Activated CD4-positive, alpha-beta memory T cell treated with anti-CD3 and anti-CD28 coated beads, Interleukin-2, amount 10 ng/mL, durations not matched to agents 7 days and 5 days (primary cell): ENCODE measurements around the gene SIRT2. TPM values are rescaled to one million over a fixed set of nuclear protein-coding genes. Genes with fewer than 3 reads are reported as not detected.
"Not testable (repeated sequence)": the region's sequence is repeated elsewhere in the genome, so short reads cannot be mapped to it uniquely, and the experiment has no call there.

Experiments
- CTCF ChIA-PET: fragments of 350-600 bp; sonication (Branson Sonifier 250); formaldehyde crosslinking; loops from one replicate; lab custom pipeline; 2021; ENCODE audit warnings: antibody characterized with exemption, inconsistent platforms; lab: Charles Lee
- POLR2A ChIA-PET: fragments of 350-600 bp; sonication (Branson Sonifier 250); formaldehyde crosslinking; loops from one replicate; lab custom pipeline; 2021; ENCODE audit warnings: antibody characterized with exemption; lab: Charles Lee
- DNase-seq: peaks from one replicate; pipeline ENCODE4 v3.0.0-alpha.2; 2020
- H3K27ac Mint-ChIP-seq: one replicate; pipeline ENCODE4 v1.8.0; 2021; ENCODE audit warnings: mild to moderate bottlenecking, mixed read lengths
- H3K27me3 Mint-ChIP-seq: one replicate; pipeline ENCODE4 v1.8.0; 2021; ENCODE audit warnings: mixed read lengths
- H3K36me3 Mint-ChIP-seq: one replicate; pipeline ENCODE4 v1.8.0; 2021; ENCODE audit warnings: low read depth, mixed read lengths
- H3K4me1 Mint-ChIP-seq: one replicate; pipeline ENCODE4 v1.8.0; 2021; ENCODE audit warnings: mixed read lengths
- H3K4me3 Mint-ChIP-seq: one replicate; pipeline ENCODE4 v1.8.0; 2021; ENCODE audit warnings: mild to moderate bottlenecking, mixed read lengths
- H3K9me3 Mint-ChIP-seq: one replicate; pipeline ENCODE4 v1.8.0; 2021; ENCODE audit warnings: mixed read lengths
- total RNA-seq, 2 experiments: library from RNA; stranded (reverse); gene quantifications; one replicate each; pipeline ENCODE4 v1.2.3, GENCODE V29; 2021

SIRT2 gene
- 10 to 100 TPM; 51.4 to 53.2 TPM for total RNA-seq

GRCh38 chr19:38899447-38900201 is at the start of gene SIRT2, which contains the start of gene NFKBIB:
TSS of gene SIRT2 (minus strand) at chr19:38899618. CDS start at chr19:38899521, 97 bp downstream.
TSS of gene NFKBIB (plus strand) at chr19:38899969. CDS start at chr19:38900033, 64 bp downstream.
- Mint-ChIP-seq H3K27me3 (no peaks in the 10 kb centered on the region), H3K4me1 (peaks cover 48% of the 10 kb centered on the region), H3K36me3 (peaks cover 27% of the 10 kb centered on the region), H3K4me3 (peak within 1 kb of the TSS; percentile 98), H3K27ac (peak within 1 kb of the TSS; percentile 89), H3K9me3 (peaks cover 2% of the 10 kb centered on the region)
- ChIA-PET CTCF (interaction anchor here (1.0 to 3.5 kb wide), 5 partner anchors 12 to 497 kb away, joined by 3 to 62 read pairs (median 8); partner anchors contain the start of genes ECH1, FAM98C, MRPS12 and SARS2), POLR2A (interaction anchor here (1.0 to 2.0 kb wide), 13 partner anchors 12 to 525 kb away, joined by 3 to 22 read pairs (median 5); partner anchors contain the start of genes ECH1, HNRNPL, MRPS12 and PSMD8)
- DNase-seq: peak; percentile 100

DNA sequence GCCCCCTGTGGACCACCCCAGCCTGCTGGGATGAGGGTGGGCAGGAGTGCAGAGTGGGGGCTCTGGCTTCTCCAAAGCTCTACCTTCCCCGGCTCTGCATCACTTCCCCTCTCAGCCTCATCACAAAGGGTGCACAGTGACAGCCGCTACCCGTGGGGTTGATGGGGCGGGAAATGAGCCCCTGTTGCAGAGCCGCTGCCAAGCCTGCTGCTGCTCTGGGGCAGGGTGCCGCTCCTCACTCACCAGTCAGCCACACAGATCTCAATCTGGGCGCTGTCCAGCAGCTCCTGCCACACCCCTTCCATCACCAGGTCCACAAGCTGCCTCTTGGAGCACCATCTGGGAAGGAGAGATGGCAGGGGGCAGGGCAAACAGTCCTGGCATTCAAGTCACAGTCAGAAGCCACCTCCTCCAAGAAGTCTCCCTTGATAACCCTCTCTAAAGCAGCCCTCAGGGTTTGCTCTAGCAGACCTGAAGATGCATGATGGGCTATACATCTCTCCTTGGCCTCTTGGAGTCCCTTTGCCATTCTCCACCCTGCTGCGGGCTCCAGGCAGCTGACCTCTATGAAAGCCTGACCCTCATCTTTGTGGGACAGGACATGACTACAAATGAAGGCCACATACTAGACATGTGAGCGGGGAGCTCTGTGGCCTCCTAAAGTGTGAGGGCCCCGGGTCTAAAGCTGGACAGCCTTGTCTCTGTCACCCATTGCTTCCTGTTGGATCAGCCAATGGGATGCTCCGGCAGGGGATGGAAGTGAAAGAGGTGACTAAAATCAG is 47.0 kb upstream of the SIRT2 start:
- Mint-ChIP-seq H3K27me3 (peaks cover 21% of the 10 kb centered on the region), H3K4me3 (no peak overlapping the region), H3K36me3 (no peaks in the 10 kb centered on the region), H3K27ac (no peak overlapping the region), H3K4me1 (peaks cover 21% of the 10 kb centered on the region), H3K9me3 (no peaks in the 10 kb centered on the region)
- no peak for DNase-seq
- CTCF ChIA-PET: no interaction called here
- POLR2A ChIA-PET: no interaction called here

DNA sequence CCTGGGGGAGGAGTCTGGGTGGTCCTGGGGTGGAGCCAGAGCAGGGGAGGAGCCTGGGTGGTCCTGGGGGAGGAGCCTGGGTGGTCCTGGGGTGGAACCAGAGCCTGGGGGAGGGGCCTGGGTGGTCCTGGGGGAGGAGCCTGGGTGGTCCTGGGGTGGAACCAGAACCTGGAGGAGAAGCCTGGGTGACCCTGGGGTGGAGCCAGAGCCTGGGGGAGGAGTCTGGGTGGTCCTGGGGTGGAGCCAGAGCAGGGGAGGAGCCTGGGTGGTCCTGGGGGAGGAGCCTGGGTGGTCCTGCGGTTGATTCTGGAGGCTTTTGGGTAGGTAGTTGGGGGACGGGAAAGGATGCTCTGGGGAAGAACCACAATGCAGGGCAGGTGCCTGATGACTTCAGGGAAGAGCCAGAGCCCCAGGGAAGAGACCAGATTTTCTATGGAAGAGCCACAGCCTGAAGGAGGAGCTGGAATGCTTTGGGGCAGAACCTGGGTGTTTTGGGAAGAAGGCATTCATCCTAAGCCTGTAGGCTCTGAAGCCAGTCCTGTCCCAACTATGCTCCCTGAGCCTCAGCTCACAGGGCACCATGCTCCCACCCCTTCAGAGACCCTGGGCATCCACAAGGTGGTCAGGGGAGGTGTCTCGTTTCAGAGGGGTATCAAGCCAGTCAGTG is 46.3 kb upstream of the SIRT2 start:
- Mint-ChIP-seq H3K36me3 (no peaks in the 10 kb centered on the region), H3K27ac (no peak overlapping the region), H3K27me3 (peaks cover 24% of the 10 kb centered on the region), H3K4me3 (no peak overlapping the region), H3K4me1 (peaks cover 27% of the 10 kb centered on the region), H3K9me3 (no peaks in the 10 kb centered on the region)
- ChIA-PET CTCF (no interaction called here), POLR2A (no interaction called here)
- no peak for DNase-seq

GRCh38 chr19:38944981-38945506 is 45.6 kb upstream of the SIRT2 start:
- ChIA-PET CTCF (interaction anchor here (1.5 kb wide), 1 partner anchor 14 kb away, joined by 5 read pairs; no protein-coding TSS in a partner anchor), POLR2A (no interaction called here)
- no peak overlapping the region for H3K4me3 Mint-ChIP-seq

GRCh38 chr19:38942471-38943181 is 43.2 kb upstream of the SIRT2 start:
- Mint-ChIP-seq H3K36me3 (no peaks in the 10 kb centered on the region), H3K4me3 (no peak overlapping the region), H3K27ac (no peak overlapping the region), H3K4me1 (peaks cover 25% of the 10 kb centered on the region), H3K9me3 (no peaks in the 10 kb centered on the region), H3K27me3 (peaks cover 20% of the 10 kb centered on the region)
- ChIA-PET CTCF (no interaction called here), POLR2A (no interaction called here)
- DNase-seq: no peak

More at GRCh38 chr19:38944981-38945506, 45.6 kb upstream of the SIRT2 start:
- peaks cover 30% of the 10 kb centered on the region for H3K4me1 Mint-ChIP-seq
- H3K9me3 Mint-ChIP-seq: no peaks in the 10 kb centered on the region
- peaks cover 28% of the 10 kb centered on the region for H3K27me3 Mint-ChIP-seq
- DNase-seq: no peak
- no peak overlapping the region for H3K27ac Mint-ChIP-seq
- no peaks in the 10 kb centered on the region for H3K36me3 Mint-ChIP-seq

GRCh38 chr19:38941979-38942378 is 42.6 kb upstream of the SIRT2 start:
- ChIA-PET POLR2A (no interaction called here), CTCF (no interaction called here)
- peaks cover 25% of the 10 kb centered on the region for H3K4me1 Mint-ChIP-seq
- no peak for DNase-seq
- no peak overlapping the region for H3K4me3 Mint-ChIP-seq
- H3K9me3 Mint-ChIP-seq: no peaks in the 10 kb centered on the region
- H3K27me3 Mint-ChIP-seq: peaks cover 20% of the 10 kb centered on the region
- H3K36me3 Mint-ChIP-seq: no peaks in the 10 kb centered on the region
- H3K27ac Mint-ChIP-seq: no peak overlapping the region

- DNase-seq, H3K9me3 Mint-ChIP-seq, H3K4me3 Mint-ChIP-seq, H3K36me3 Mint-ChIP-seq, H3K27ac Mint-ChIP-seq, CTCF ChIA-PET: not testable (repeated sequence)
- peaks cover 25% of the 10 kb centered on the region for H3K4me1 Mint-ChIP-seq
- POLR2A ChIA-PET: interaction anchor here (1.2 kb wide), 1 partner anchor 11 kb away, joined by 3 read pairs; no protein-coding TSS in a partner anchor
- peaks cover 20% of the 10 kb centered on the region for H3K27me3 Mint-ChIP-seq
These were observed 42.0 kb upstream of the SIRT2 start for GRCh38 chr19:38941466-38941865.

DNA sequence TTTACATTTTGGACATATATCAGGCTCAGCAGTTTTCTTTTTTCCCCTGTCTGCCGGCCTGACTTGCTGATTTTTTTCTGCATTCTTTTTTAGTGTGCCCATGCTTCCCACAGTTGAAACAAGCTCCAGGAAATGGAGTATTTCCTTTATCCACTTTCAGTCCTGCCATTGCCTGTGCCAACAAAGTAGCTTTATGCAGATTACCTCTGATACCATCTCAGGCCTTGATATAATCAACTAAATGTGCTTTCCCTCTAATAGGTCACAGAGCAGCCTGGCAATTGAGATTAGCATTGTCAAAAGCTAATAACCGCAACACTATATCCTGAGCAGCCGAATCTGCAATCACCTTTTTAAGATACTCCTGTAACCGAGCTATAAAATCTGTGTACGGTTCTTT is 40.5 kb upstream of the SIRT2 start:
- H3K4me3 Mint-ChIP-seq: no peak overlapping the region
- no peak for DNase-seq
- no peak overlapping the region for H3K27ac Mint-ChIP-seq
- peaks cover 20% of the 10 kb centered on the region for H3K27me3 Mint-ChIP-seq
- H3K9me3 Mint-ChIP-seq: no peaks in the 10 kb centered on the region
- ChIA-PET POLR2A (interaction anchor here (1.8 kb wide), 1 partner anchor 9 kb away, joined by 6 read pairs; the partner anchor contains the start of genes MRPS12 and SARS2), CTCF (interaction anchor here (1.6 kb wide), 1 partner anchor 9 kb away, joined by 18 read pairs; the partner anchor contains the start of genes MRPS12 and SARS2)
- peaks cover 6% of the 10 kb centered on the region for H3K36me3 Mint-ChIP-seq
- peaks cover 25% of the 10 kb centered on the region for H3K4me1 Mint-ChIP-seq

DNA sequence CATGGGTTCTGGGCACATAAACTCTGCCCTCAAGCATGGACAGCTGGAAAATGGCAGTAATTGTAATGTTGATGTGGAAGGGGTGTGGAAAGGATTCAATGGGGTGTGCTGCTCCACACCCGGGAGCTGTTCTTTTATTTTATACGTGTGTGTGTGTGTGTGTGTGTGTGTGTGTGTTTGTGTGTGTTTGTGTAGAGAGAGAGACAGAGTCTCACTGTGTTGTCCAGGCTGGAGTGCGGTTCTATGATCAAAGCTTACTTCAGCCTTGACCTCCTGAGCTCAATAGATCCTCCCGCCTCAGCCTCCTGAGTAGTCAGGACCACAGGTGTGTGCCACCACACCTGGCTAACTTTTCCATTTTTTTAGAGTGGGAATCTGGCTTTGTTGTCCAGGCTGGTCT is 34.1 kb upstream of the SIRT2 start:
- POLR2A ChIA-PET: interaction anchor here (1.0 kb wide), 1 partner anchor 300 kb away, joined by 3 read pairs; no protein-coding TSS in a partner anchor
- peaks cover 31% of the 10 kb centered on the region for H3K4me1 Mint-ChIP-seq
- H3K36me3 Mint-ChIP-seq: peaks cover 28% of the 10 kb centered on the region
- CTCF ChIA-PET: interaction anchor here (1.0 kb wide), 1 partner anchor 531 kb away, joined by 8 read pairs; the partner anchor contains the start of gene FAM98C
- no peak overlapping the region for H3K4me3 Mint-ChIP-seq
- no peak overlapping the region for H3K27ac Mint-ChIP-seq
- DNase-seq: no peak
- peaks cover 2% of the 10 kb centered on the region for H3K27me3 Mint-ChIP-seq
- H3K9me3 Mint-ChIP-seq: no peaks in the 10 kb centered on the region

DNA sequence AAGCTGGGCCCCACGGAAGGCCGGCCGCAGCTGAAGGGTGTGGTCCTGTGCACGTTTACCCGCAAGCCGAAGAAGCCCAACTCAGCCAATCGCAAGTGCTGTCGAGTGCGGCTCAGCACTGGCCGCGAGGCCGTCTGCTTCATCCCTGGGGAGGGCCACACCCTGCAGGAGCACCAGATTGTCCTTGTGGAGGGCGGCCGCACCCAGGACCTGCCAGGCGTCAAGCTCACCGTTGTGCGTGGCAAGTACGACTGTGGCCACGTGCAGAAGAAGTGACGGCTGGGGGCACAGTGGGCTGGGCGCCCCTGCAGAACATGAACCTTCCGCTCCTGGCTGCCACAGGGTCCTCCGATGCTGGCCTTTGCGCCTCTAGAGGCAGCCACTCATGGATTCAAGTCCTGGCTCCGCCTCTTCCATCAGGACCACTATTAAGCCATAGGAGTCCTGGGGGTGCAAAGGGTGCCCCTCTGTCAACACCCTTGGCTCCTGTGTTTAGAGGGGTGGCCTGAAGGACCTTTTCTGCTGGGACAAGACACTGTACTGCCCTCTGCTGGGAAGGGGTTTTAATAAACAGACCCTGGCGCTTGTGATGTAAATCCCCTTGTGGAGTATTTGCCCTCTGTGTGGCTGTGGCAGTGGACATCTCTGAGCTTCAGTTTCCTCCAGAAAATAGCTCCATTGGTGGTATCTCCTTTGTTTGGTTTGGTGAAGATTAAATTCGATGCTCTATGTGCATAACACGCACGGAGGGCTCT is 33.2 kb upstream of the SIRT2 start:
- H3K27ac Mint-ChIP-seq: no peak overlapping the region
- H3K36me3 Mint-ChIP-seq: peaks cover 29% of the 10 kb centered on the region
- peaks cover 41% of the 10 kb centered on the region for H3K4me1 Mint-ChIP-seq
- ChIA-PET CTCF (interaction anchor here (0.6 to 4.6 kb wide), 8 partner anchors 32 to 559 kb away, joined by 3 to 62 read pairs (median 6); partner anchors contain the start of genes FAM98C, NFKBIB, PSMD8 and SIRT2), POLR2A (interaction anchor here (1.0 kb wide), 1 partner anchor 299 kb away, joined by 3 read pairs; no protein-coding TSS in a partner anchor)
- no peaks in the 10 kb centered on the region for H3K27me3 Mint-ChIP-seq
- H3K4me3 Mint-ChIP-seq: no peak overlapping the region
- no peaks in the 10 kb centered on the region for H3K9me3 Mint-ChIP-seq
- peak; percentile 40 for DNase-seq

- no peaks in the 10 kb centered on the region for H3K9me3 Mint-ChIP-seq
- DNase-seq: no peak
- peak overlapping the region; percentile 92 for H3K27ac Mint-ChIP-seq
- H3K36me3 Mint-ChIP-seq: peaks cover 29% of the 10 kb centered on the region
- POLR2A ChIA-PET: interaction anchor here (1.2 to 2.9 kb wide), 10 partner anchors 9 to 528 kb away, joined by 3 to 22 read pairs (median 6); partner anchors contain the start of genes FAM98C, HNRNPL, NFKBIB and SIRT2
- peaks cover 48% of the 10 kb centered on the region for H3K4me1 Mint-ChIP-seq
- H3K4me3 Mint-ChIP-seq: peak overlapping the region; percentile 93
- no peaks in the 10 kb centered on the region for H3K27me3 Mint-ChIP-seq
- CTCF ChIA-PET: interaction anchor here (0.6 to 4.6 kb wide), 25 partner anchors 9 to 558 kb away, joined by 3 to 62 read pairs (median 12); partner anchors contain the start of genes ACTN4, ECH1, FAM98C and HNRNPL
These were observed 32.0 kb upstream of the SIRT2 start for GRCh38 chr19:38931521-38931793.
